Stimulated activated CD4-positive, alpha-beta T cell treated with anti-CD3 and anti-CD28 coated beads, Interleukin-4, amount 100 ng/mL, for 4 hours (primary cell): ENCODE measurements around the gene THRSP.

Experiments
- DNase-seq, 2 experiments: peaks; one replicate each; pipeline ENCODE4 v3.0.0-alpha.2; 2020

Gene THRSP

DNA sequence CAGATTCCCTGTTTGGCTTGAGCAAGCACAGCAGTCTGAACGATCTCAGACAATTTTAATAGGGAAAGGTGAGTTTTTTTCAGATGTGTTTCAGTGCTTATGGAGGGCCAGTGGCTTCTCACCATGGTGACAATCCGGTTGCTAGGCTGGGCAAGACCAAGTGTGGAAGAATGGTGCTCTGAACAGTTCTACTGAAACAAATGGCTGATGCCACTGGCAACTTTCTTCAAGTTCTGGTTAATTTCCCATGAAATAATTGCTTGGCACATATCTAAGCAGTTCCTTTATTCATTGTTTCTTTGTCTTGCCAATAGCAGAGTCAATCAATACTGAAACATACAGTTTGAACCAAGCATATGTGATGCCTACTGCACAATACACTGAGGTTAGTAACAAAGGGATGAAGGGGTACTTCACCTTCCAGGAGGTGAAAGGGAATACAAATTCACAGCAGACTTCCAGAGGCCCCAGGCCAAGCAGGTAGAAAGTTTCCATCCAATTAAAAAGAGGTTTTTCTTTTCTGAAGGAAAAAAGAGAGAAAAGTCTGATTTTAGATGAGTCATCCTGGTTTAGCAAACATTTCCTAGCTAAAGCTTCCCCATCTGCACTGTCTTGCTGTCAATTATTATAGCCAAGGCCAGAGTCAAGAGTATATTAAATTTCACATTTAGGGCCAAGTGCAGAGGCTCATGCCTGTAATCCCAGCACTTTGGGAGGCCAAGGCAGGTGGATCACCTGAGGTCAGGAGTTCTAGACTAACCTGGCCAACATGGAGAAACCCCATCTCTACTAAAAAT is 37.2 kb downstream of the THRSP start:
- DNase-seq, result no peak

DNA sequence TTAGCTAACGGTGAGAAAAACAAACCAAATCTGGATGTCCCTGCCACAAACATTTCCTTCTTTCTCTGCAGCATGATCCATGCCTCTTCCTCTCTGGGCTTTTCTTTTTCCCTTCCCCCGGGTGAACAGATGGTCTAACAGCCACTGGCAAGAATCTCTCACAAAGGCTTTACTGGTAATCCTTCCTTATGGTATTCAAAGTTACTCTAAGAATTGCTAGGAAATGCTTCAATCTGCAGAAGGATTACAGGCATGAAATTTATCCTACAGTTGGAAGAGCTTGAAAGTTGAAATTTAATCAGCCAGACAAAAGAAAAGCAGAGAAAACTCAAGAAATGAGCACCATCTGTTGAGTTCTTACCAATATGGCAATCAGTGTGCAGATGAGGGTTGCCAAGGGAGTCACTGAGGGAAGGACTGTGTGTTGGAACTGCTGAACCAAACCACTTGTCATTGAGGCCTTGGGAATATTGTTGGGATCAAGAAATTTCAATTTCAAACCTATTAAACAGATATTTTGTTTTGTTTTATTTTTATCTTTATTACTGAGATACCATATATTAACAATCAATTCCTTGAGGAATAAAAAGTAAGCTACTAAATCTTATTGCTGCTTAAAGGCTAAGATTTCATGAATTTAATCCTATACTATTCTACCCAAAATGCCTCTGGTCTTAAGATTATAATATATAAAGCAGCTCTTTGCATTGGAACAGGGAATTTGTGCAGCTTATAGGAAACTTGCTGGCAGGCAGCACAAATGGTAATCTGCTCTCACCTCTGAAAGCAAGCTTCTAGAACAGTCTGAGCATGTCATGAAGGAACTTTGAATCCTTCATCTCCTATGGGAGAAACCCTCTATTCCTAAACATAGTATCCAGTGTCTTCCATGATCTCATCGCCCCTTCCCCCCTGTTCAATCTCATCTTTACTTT is 45.7 kb downstream of the THRSP start:
- no peak for DNase-seq

DNA sequence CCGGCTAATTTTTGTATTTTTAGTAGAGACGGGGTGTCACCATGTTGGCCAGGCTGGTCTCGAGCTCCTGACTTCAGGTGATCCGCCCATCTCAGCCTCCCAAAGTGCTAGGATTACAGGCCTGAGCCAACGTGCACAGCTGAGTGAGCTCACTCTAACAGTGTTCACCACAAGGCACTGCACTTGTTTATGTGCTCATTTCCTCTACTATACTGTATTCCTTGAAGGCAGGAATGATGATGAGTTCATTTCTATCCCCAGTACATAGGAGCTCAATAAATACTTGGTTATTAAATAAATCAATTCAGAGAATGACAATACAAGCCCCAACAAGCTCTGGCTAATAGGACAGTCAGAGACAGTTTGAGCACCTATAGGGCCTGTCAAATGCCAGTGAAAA is 46.7 kb downstream of the THRSP start:
- DNase-seq, result no peak

DNA sequence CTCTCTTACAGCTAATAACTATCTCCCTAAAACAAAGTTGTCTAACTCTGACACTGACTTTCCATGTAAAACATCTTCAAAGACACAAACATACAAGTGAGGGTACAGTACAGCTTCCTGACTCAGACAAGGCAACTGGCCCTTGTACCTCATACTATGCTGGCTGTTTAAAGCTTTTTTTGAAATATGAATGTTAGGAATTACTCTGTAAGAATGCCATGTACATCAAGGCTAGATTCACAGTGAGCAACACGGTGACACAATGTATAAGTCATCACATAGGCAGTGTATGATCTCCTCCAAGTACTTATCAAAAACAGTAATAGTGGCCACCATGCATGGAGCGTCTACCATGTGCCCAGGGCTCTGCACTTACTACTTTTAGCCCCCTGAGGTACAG is 47.2 kb downstream of the THRSP start:
- DNase-seq, result no peak

DNA sequence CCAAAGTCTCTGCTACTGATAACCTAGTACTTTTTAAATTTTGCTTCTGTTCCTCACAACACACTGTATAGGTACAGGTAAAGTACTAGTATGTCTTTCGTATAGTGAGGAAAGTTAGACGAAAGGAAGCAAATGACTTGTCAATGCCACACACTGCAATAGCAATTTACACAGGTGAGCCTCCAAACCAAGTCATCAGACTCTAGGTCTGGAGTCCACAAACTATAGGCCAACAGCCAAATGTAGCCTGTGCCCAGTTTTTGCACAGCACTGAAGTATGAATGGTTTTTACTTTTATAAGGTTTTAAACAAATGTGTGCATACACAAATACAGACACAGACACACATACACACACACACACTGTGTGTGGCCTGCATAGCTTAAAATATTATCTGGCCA is 47.6 kb downstream of the THRSP start:
- no peak for DNase-seq

DNA sequence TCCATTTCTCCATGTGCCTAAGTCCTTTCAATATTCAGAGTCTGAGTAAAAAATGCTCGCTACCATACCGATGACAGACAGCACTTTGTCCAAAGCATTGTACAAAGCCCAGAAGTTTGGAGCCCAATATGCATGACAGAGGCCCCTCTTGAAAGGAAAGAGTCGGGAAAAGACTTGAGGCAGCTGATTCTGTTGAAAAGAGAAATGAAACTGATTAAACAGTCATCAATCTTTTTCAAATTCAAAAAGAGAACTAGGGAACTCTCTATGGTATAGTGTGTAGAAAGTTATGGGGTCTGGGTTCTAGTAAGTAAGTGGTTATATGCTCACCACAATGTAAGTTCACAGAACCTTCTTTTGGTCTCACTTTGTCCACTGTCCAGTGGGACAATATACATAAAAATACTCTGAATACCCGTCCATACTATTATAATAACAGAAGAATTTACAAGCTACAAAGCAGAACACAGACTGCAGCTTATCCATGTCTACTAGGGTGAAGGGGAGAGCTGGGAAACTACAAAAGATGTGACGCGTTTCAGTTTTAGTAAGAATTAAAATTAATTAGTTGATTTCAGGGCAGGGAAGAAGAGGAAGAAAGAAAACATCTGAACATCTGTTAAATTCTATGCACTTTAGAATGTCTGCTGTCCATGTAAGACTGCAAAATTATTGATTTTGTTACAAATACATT is 49.1 kb downstream of the THRSP start:
- DNase-seq, result no peak
